HL-60 (cell line): Measurements from ENCODE around the gene PNLIPRP1.

ENCODE experiments used
- DNase-seq, 2 experiments: peaks; one replicate each; pipeline ENCODE4 v3.0.0-alpha.2; 2010 to 2020; ENCODE audit warnings: low read depth in 1 of 2, low spot score in 1 of 2
- H3K27ac ChIP-seq: fragments of 250-450 bp; sonication (Bioruptor Pico); replicated peaks from 2 replicates; pipeline ENCODE4 v1.5.1; 2020; ENCODE audit warnings: mild to moderate bottlenecking, moderate library complexity
- H3K27me3 ChIP-seq: fragments of 250-450 bp; sonication (Bioruptor Pico); 2 replicates; pipeline ENCODE4 v1.5.1; 2021; ENCODE audit warnings: mild to moderate bottlenecking, moderate library complexity; ENCODE audit not compliant: insufficient read depth, poor library complexity, severe bottlenecking
- H3K4me3 ChIP-seq: replicated peaks from 2 replicates; pipeline ENCODE4 v1.5.1; 2011; ENCODE audit warnings: mild to moderate bottlenecking, control low read depth, low read length; ENCODE audit not compliant: insufficient read depth
- CTCF ChIP-seq: IDR thresholded peaks from one replicate; pipeline ENCODE4 v1.5.1; 2011; ENCODE audit warnings: low read length, control low read depth, inconsistent platforms; ENCODE audit not compliant: insufficient read depth
- GABPA ChIP-seq: IDR thresholded peaks from 2 replicates; pipeline ENCODE4 v1.6.1; 2012; ENCODE audit warnings: low read depth
- POLR2AphosphoS5 ChIP-seq: IDR thresholded peaks from 2 replicates; pipeline ENCODE4 v1.6.1; 2012; ENCODE audit warnings: low read depth
- REST ChIP-seq: IDR thresholded peaks from 2 replicates; pipeline ENCODE4 v1.6.1; 2012; ENCODE audit warnings: low read depth; ENCODE audit not compliant: insufficient replicate concordance
- SPI1 ChIP-seq: IDR thresholded peaks from 2 replicates; pipeline ENCODE4 v1.6.1; 2012; ENCODE audit warnings: low read depth, mild to moderate bottlenecking, borderline replicate concordance

The PNLIPRP1 gene

GRCh38 chr10:116554628-116555027 is 36.1 kb upstream of the PNLIPRP1 start:
- Histone ChIP-seq H3K27me3 (no peaks in the 10 kb centered on the region), H3K4me3 (no peak overlapping the region), H3K27ac (no peak overlapping the region)
- no peak for DNase-seq
- TF ChIP-seq GABPA = no peak

- TF ChIP-seq POLR2AphosphoS5 = no peak
- TF ChIP-seq GABPA = no peak
- TF ChIP-seq SPI1 = no peak
- TF ChIP-seq REST = no peak
- TF ChIP-seq CTCF = no peak
- no peak for DNase-seq
- no peak overlapping the region for H3K4me3 ChIP-seq
- H3K27ac ChIP-seq = no peak overlapping the region
- no peaks in the 10 kb centered on the region for H3K27me3 ChIP-seq
These were observed 34.9 kb upstream of the PNLIPRP1 start for GRCh38 chr10:116555880-116556279.

DNA sequence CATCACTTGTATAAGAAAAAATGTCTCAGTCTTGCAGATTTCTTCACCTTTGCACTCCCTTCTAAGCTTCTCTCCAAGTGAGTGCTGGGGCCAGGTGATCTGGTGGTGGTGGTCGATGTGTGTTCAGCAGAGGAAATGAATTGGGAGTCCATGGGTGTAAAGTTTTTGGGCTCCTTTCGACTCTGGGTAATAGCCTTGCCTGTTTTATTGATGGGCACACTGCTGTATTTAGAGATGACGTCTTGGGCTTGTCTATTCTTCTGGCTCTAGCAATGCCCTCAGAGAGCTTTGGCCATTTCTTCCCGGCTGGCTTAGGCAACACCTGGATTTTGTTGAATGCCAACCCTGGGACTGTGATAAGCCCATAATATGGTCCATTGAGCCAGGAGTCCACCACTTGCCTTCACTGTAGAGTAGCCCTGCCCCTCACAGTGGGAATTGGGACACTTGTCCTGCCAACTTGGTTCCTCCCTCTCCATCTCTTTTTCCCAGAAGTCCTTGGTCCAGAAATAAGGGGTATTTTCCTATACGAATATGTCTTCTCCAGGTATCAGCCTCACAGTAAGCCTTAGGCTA is 33.4 kb upstream of the PNLIPRP1 start:
- H3K27me3 ChIP-seq = no peaks in the 10 kb centered on the region
- H3K4me3 ChIP-seq = no peak overlapping the region
- DNase-seq = no peak
- H3K27ac ChIP-seq = no peak overlapping the region
- TF ChIP-seq SPI1 (no peak), CTCF (no peak), REST (no peak), GABPA (no peak), POLR2AphosphoS5 (no peak)

GRCh38 chr10:116565534-116565933 is 25.2 kb upstream of the PNLIPRP1 start:
- Histone ChIP-seq H3K27me3 (no peaks in the 10 kb centered on the region), H3K4me3 (no peak overlapping the region), H3K27ac (no peak overlapping the region)
- no peak for DNase-seq
- TF ChIP-seq SPI1 (no peak), REST (no peak), GABPA (no peak), CTCF (no peak), POLR2AphosphoS5 (no peak)
